Measurements from ENCODE around the gene CRISP2. TPM values are rescaled to one million over a fixed set of nuclear protein-coding genes. Genes with fewer than 3 reads are reported as not detected.
"Not testable (repeated sequence)": the region's sequence is repeated elsewhere in the genome, so short reads cannot be mapped to it uniquely, and the experiment has no call there.

Gene CRISP2
- total RNA-seq, 2 donors from 2014 or later: not detected

GRCh38 chr6:49666930-49667757, 46.2 kb downstream of the CRISP2 start:
- ATAC-seq (no peak), DNase-seq (ENCODE audit: low spot score in 2 of 2) (no peak)
- Mint-ChIP-seq H3K27ac (no peak overlapping the region), H3K9me3 (peaks cover 11 to 12% of the 10 kb centered on the region in 2 donors), H3K36me3 (no peaks in the 10 kb centered on the region)

- DNase-seq (ENCODE audit: low spot score in 2 of 2) (no peak), ATAC-seq (no peak)
- no peaks in the 10 kb centered on the region for H3K36me3 Mint-ChIP-seq
- H3K9me3 Mint-ChIP-seq: peaks cover 4 to 10% of the 10 kb centered on the region in 2 donors
- H3K27ac Mint-ChIP-seq: no peak overlapping the region
Measured at GRCh38 chr6:49666480-49666879, 46.9 kb downstream of the CRISP2 start.

- DNase-seq (ENCODE audit: low spot score in 2 of 2) (no peak), ATAC-seq (no peak)
- Mint-ChIP-seq H3K36me3 (no peaks in the 10 kb centered on the region), H3K27ac (no peak overlapping the region), H3K9me3 (peaks cover 0 to 7% of the 10 kb centered on the region in 2 donors)
Measured at GRCh38 chr6:49664817-49665216, 48.5 kb downstream of the CRISP2 start.

- ATAC-seq; H3K36me3 Mint-ChIP-seq; H3K9me3 Mint-ChIP-seq; DNase-seq (ENCODE audit: low spot score in 2 of 2); H3K27ac Mint-ChIP-seq: not testable (repeated sequence)
Measured at GRCh38 chr6:49664054-49664453, 49.3 kb downstream of the CRISP2 start.

GRCh38 chr6:49662892-49663261, 50.5 kb downstream of the CRISP2 start:
- Mint-ChIP-seq H3K9me3 (peaks cover 0 to 5% of the 10 kb centered on the region in 2 donors), H3K36me3 (no peaks in the 10 kb centered on the region), H3K27ac (no peak overlapping the region)
- ATAC-seq (no peak), DNase-seq (ENCODE audit: low spot score in 2 of 2) (no peak)

- Mint-ChIP-seq H3K27ac (peak overlapping the region in 1 of 2 donors; percentile 62), H3K36me3 (no peaks in the 10 kb centered on the region), H3K9me3 (peaks cover 0 to 5% of the 10 kb centered on the region in 2 donors)
- DNase-seq (ENCODE audit: low spot score in 2 of 2) (no peak), ATAC-seq (no peak)
Measured at GRCh38 chr6:49662231-49662891, 51.0 kb downstream of the CRISP2 start.

GRCh38 chr6:49653942-49654341, 59.4 kb downstream of the CRISP2 start:
- peaks cover 0 to 4% of the 10 kb centered on the region in 2 donors for H3K9me3 Mint-ChIP-seq
- no peak for DNase-seq (ENCODE audit: low spot score in 2 of 2)
- H3K36me3 Mint-ChIP-seq: no peaks in the 10 kb centered on the region
- no peak overlapping the region for H3K27ac Mint-ChIP-seq
- ATAC-seq: no peak

- H3K36me3 Mint-ChIP-seq: no peaks in the 10 kb centered on the region
- ATAC-seq (no peak), DNase-seq (ENCODE audit: low spot score in 2 of 2) (no peak)
- peaks cover 0 to 4% of the 10 kb centered on the region in 2 donors for H3K9me3 Mint-ChIP-seq
- no peak overlapping the region for H3K27ac Mint-ChIP-seq
Measured at GRCh38 chr6:49653438-49653837, 59.9 kb downstream of the CRISP2 start.

GRCh38 chr6:49651239-49651638, 62.1 kb downstream of the CRISP2 start:
- DNase-seq (ENCODE audit: low spot score in 2 of 2) (no peak), ATAC-seq (no peak)
- H3K36me3 Mint-ChIP-seq: no peaks in the 10 kb centered on the region
- peaks cover 0 to 4% of the 10 kb centered on the region in 2 donors for H3K9me3 Mint-ChIP-seq
- no peak overlapping the region for H3K27ac Mint-ChIP-seq

GRCh38 chr6:49649988-49650387, 63.4 kb downstream of the CRISP2 start:
- H3K27ac Mint-ChIP-seq: no peak overlapping the region
- DNase-seq (ENCODE audit: low spot score in 2 of 2) (no peak), ATAC-seq (no peak)
- H3K9me3 Mint-ChIP-seq: peaks cover 0 to 4% of the 10 kb centered on the region in 2 donors
- H3K36me3 Mint-ChIP-seq: no peaks in the 10 kb centered on the region

GRCh38 chr6:49648036-49648435, 65.3 kb downstream of the CRISP2 start:
- no peak for DNase-seq (ENCODE audit: low spot score in 2 of 2)
- Mint-ChIP-seq H3K9me3 (no peaks in the 10 kb centered on the region), H3K36me3 (no peaks in the 10 kb centered on the region), H3K27ac (no peak overlapping the region)
- no peak for ATAC-seq

GRCh38 chr6:49647476-49647875, 65.9 kb downstream of the CRISP2 start:
- ATAC-seq: no peak
- no peak overlapping the region for H3K27ac Mint-ChIP-seq
- no peaks in the 10 kb centered on the region for H3K9me3 Mint-ChIP-seq
- no peak for DNase-seq (ENCODE audit: low spot score in 2 of 2)
- H3K36me3 Mint-ChIP-seq: no peaks in the 10 kb centered on the region

GRCh38 chr6:49646942-49647341, 66.4 kb downstream of the CRISP2 start:
- no peaks in the 10 kb centered on the region for H3K9me3 Mint-ChIP-seq
- H3K36me3 Mint-ChIP-seq: no peaks in the 10 kb centered on the region
- no peak overlapping the region for H3K27ac Mint-ChIP-seq
- ATAC-seq (no peak), DNase-seq (ENCODE audit: low spot score in 2 of 2) (no peak)

- DNase-seq (ENCODE audit: low spot score in 2 of 2) (no peak), ATAC-seq (no peak)
- Mint-ChIP-seq H3K9me3 (no peaks in the 10 kb centered on the region), H3K27ac (no peak overlapping the region), H3K36me3 (no peaks in the 10 kb centered on the region)
Measured at GRCh38 chr6:49646130-49646824, 67.1 kb downstream of the CRISP2 start.

GRCh38 chr6:49645139-49645538, 68.2 kb downstream of the CRISP2 start:
- ATAC-seq: no peak
- Mint-ChIP-seq H3K27ac (no peak overlapping the region), H3K9me3 (no peaks in the 10 kb centered on the region), H3K36me3 (no peaks in the 10 kb centered on the region)
- DNase-seq (ENCODE audit: low spot score in 2 of 2): no peak

Data from activated naive CD4-positive, alpha-beta T cell treated with anti-CD3 and anti-CD28 coated beads, Interleukin-2, amount 50 U/mL, for 72 hours (primary cell).